ENCODE results near the gene NDUFS1.
A peak's percentile ranks its signal among the peaks of the same experiment; 100 is the strongest.
"Not testable (repeated sequence)": the region's sequence is repeated elsewhere in the genome, so short reads cannot be mapped to it uniquely, and the experiment has no call there.

NDUFS1 gene

GRCh38 chr2:206159346-206160124, at the start of gene NDUFS1, which contains the start of gene EEF1B2:
Gene NDUFS1 (minus strand): TSS chr2:206159444. CDS start chr2:206153678, 5,766 bp downstream.
Gene EEF1B2 (plus strand): TSS chr2:206159895. CDS start chr2:206159980, 85 bp downstream.
- peak; percentile 90 to 97 (median 94) for DNase-seq

- no peak for DNase-seq
Observed at GRCh38 chr2:206208900-206209299, 49.7 kb upstream of the NDUFS1 start.

GRCh38 chr2:206207316-206207715, 48.1 kb upstream of the NDUFS1 start:
- not testable (repeated sequence) for DNase-seq

DNA sequence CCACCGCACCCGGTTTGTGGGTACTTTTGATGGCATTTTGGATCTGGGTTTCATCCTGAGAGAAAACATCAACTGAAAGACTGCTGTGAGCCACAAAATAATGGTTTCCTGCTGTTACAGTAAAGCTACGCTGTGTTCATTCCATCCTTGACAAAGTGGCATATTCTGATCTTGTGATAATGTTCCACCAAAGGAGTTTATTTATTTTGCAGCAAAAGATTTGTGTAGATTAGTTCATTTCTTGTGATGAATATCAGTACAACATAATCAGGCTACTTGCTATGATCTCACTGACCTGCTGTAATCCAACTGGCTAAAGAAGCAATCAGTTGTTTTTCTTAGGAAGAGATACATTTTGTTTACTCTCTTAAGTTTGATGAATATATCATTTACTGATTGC, 45.5 kb upstream of the NDUFS1 start:
- DNase-seq, result no peak

GRCh38 chr2:206203331-206203730, 44.1 kb upstream of the NDUFS1 start:
- DNase-seq, result no peak

GRCh38 chr2:206202446-206202845, 43.2 kb upstream of the NDUFS1 start:
- no peak for DNase-seq

GRCh38 chr2:206201075-206201848, 42.0 kb upstream of the NDUFS1 start:
- no peak for DNase-seq

- no peak for DNase-seq
Observed at GRCh38 chr2:206198677-206199076, 39.4 kb upstream of the NDUFS1 start.

- DNase-seq, result no peak
Observed at GRCh38 chr2:206193671-206194357, 34.6 kb upstream of the NDUFS1 start.

GRCh38 chr2:206192157-206192556, 32.9 kb upstream of the NDUFS1 start:
- no peak for DNase-seq

- no peak for DNase-seq
Observed at GRCh38 chr2:206190689-206191088, 31.4 kb upstream of the NDUFS1 start.

- no peak for DNase-seq
Observed at GRCh38 chr2:206190111-206190510, 30.9 kb upstream of the NDUFS1 start.

DNA sequence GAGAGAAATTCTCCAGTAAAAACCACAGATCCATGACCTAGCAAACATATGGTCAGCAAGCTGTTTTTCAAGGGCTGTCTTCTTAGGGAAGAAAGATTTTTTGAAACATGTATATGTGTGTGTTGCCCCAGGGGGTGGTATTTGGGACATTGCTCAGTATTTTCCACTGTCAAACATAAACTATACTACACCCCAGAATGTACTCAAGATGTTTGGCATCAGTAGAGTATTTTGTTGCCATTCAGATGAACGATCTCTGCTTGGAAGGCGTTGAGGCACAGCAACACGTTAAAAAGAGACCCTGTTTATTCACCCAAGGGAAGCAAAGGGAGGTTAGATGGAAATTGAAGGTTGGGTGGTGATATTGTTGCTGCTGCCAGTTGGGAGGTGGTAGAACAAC, 30.4 kb upstream of the NDUFS1 start:
- no peak for DNase-seq

- not testable (repeated sequence) for DNase-seq
Observed at GRCh38 chr2:206181526-206181925, 22.3 kb upstream of the NDUFS1 start.

GRCh38 chr2:206176901-206177300, 17.7 kb upstream of the NDUFS1 start:
- DNase-seq, result no peak

DNA sequence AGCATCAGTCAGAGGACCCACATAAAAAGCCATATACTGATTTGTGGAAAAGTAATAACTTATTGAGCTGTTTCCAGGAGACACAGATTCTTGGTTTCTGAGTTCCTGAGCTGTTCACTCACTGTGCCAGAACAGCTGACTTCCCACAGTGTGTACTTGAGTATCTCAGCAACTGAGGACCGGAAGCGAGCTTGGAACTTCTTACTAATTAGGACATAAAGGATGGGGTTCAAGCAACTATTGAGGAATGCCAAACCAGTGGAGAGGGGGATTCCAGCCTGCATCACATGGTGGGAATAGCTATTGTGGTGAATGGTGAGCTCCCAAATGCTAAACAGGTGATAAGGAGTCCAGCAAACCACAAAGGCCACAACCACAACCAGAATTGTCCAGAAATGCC, 16.9 kb upstream of the NDUFS1 start:
- DNase-seq, result no peak

GRCh38 chr2:206173147-206173546, 13.9 kb upstream of the NDUFS1 start:
- no peak for DNase-seq

DNA sequence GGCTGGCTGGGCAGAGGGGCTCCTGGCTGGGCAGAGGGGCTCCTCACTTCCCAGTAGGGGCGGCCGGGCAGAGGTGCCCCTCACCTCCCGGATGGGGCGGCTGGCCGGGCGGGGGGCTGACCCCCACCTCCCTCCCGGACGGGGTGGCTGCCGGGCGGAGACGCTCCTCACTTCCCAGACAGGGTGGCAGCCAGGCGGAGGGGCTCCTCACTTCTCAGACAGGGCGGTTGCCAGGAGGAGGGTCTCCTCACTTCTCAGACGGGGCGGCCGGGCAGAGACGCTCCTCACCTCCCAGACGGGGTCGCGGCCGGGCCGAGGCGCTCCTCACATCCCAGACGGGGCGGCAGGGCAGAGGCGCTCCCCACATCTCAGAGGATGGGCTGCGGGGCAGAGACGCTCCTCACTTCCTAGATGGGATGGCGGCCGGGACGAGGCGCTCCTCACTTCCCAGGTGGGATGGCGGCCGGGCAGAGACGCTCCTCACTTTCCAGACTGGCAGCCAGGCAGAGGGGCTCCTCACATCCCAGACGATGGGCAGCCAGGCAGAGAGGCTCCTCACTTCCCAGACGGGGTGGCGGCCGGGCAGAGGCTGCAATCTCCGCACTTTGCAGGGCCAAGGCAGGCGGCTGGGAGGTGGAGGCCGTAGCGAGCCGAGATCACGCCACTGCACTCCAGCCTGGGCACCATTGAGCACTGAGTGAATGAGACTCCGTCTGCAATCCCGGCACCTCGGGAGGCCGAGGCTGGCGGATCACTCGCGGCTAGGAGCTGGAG, 12.6 kb upstream of the NDUFS1 start:
- DNase-seq, result not testable (repeated sequence)

GRCh38 chr2:206168230-206168629, 9.0 kb upstream of the NDUFS1 start:
- DNase-seq, result not testable (repeated sequence)

- DNase-seq, result no peak
Observed at GRCh38 chr2:206164261-206164862, 5.1 kb upstream of the NDUFS1 start.

- no peak for DNase-seq
Observed at GRCh38 chr2:206163251-206163880, 4.1 kb upstream of the NDUFS1 start.

- not testable (repeated sequence) for DNase-seq
Observed at GRCh38 chr2:206162401-206162800, 3.2 kb upstream of the NDUFS1 start.
